ENCODE measurements around the gene JAG1. TPM values are rescaled to one million over a fixed set of nuclear protein-coding genes. Genes with fewer than 3 reads are reported as not detected.
A peak's percentile ranks its signal among the peaks of the same experiment; 100 is the strongest.

Gene JAG1
- total RNA-seq, 4 donors from 2014 or later: 133 to 367 (median 191) TPM

DNA sequence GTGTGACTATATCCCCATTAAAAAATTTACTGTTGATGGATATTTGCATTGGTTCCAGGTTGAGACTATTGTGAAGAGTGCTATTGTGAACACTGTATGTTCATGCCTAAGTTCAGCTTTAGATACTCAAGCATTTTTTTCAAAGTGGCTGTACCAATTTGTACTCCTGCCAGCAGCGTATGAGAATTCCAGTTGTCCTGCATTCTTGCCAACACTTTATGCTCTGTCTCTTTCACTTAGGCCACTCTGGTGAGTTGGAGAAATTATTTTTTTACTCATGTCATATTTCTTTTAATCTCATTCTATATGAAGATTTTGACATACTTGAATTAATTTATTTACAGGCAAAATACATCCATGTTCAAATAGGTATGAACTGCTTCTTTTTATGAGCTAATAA lies 76.2 kb downstream of the JAG1 start:
- DNase-seq (ENCODE audit: low spot score in 2 of 2): no peak
- H3K4me3 ChIP-seq: no peak overlapping the region
- TF ChIP-seq EP300 (IDR thresholded peaks at IDR 0.05): no peak
- TF ChIP-seq POLR2AphosphoS5 (IDR thresholded peaks at IDR 0.05): no peak
- no peak for TF ChIP-seq CTCF (IDR thresholded peaks at IDR 0.05)
- no peak for TF ChIP-seq POLR2A (IDR thresholded peaks at IDR 0.05)
- no peaks in the 10 kb centered on the region for H3K27me3 ChIP-seq
- 96% methylated on average over 1 of the region's 1 CpG for WGBS
- no peak overlapping the region for H3K27ac ChIP-seq
- H3K9me3 ChIP-seq: no peaks in the 10 kb centered on the region
- no peaks in the 10 kb centered on the region for H3K36me3 ChIP-seq
- peaks cover 33% of the 10 kb centered on the region for H3K4me1 ChIP-seq

GRCh38 chr20:10596710-10597121 lies 77.1 kb downstream of the JAG1 start:
- DNase-seq (ENCODE audit: low spot score in 2 of 2): no peak
- 61% methylated on average over 4 of the region's 4 CpGs for WGBS
- no peak overlapping the region for H3K27ac ChIP-seq
- H3K9me3 ChIP-seq: no peaks in the 10 kb centered on the region
- no peak overlapping the region for H3K4me3 ChIP-seq
- TF ChIP-seq CTCF (IDR thresholded peaks at IDR 0.05) (no peak), POLR2AphosphoS5 (IDR thresholded peaks at IDR 0.05) (no peak), EP300 (IDR thresholded peaks at IDR 0.05) (no peak), POLR2A (IDR thresholded peaks at IDR 0.05) (no peak)
- no peaks in the 10 kb centered on the region for H3K36me3 ChIP-seq
- H3K4me1 ChIP-seq: peaks cover 40% of the 10 kb centered on the region
- H3K27me3 ChIP-seq: no peaks in the 10 kb centered on the region

GRCh38 chr20:10595985-10596384 lies 77.8 kb downstream of the JAG1 start:
- no peak overlapping the region for H3K27ac ChIP-seq
- DNase-seq (ENCODE audit: low spot score in 2 of 2): no peak
- peaks cover 48% of the 10 kb centered on the region for H3K4me1 ChIP-seq
- no peaks in the 10 kb centered on the region for H3K9me3 ChIP-seq
- WGBS: 90% methylated on average over 3 of the region's 3 CpGs
- no peak for TF ChIP-seq CTCF (IDR thresholded peaks at IDR 0.05)
- TF ChIP-seq POLR2A (IDR thresholded peaks at IDR 0.05): no peak
- TF ChIP-seq POLR2AphosphoS5 (IDR thresholded peaks at IDR 0.05): no peak
- no peak for TF ChIP-seq EP300 (IDR thresholded peaks at IDR 0.05)
- H3K27me3 ChIP-seq: no peaks in the 10 kb centered on the region
- no peak overlapping the region for H3K4me3 ChIP-seq
- H3K36me3 ChIP-seq: no peaks in the 10 kb centered on the region

GRCh38 chr20:10595266-10595665 lies 78.5 kb downstream of the JAG1 start:
- H3K4me1 ChIP-seq: peaks cover 53% of the 10 kb centered on the region
- H3K27me3 ChIP-seq: no peaks in the 10 kb centered on the region
- 64% methylated on average over 2 of the region's 2 CpGs for WGBS
- DNase-seq (ENCODE audit: low spot score in 2 of 2): no peak
- H3K27ac ChIP-seq: no peak overlapping the region
- H3K4me3 ChIP-seq: no peak overlapping the region
- H3K36me3 ChIP-seq: no peaks in the 10 kb centered on the region
- H3K9me3 ChIP-seq: no peaks in the 10 kb centered on the region
- TF ChIP-seq EP300 (IDR thresholded peaks at IDR 0.05) (no peak), POLR2A (IDR thresholded peaks at IDR 0.05) (no peak), CTCF (IDR thresholded peaks at IDR 0.05) (no peak), POLR2AphosphoS5 (IDR thresholded peaks at IDR 0.05) (no peak)

DNA sequence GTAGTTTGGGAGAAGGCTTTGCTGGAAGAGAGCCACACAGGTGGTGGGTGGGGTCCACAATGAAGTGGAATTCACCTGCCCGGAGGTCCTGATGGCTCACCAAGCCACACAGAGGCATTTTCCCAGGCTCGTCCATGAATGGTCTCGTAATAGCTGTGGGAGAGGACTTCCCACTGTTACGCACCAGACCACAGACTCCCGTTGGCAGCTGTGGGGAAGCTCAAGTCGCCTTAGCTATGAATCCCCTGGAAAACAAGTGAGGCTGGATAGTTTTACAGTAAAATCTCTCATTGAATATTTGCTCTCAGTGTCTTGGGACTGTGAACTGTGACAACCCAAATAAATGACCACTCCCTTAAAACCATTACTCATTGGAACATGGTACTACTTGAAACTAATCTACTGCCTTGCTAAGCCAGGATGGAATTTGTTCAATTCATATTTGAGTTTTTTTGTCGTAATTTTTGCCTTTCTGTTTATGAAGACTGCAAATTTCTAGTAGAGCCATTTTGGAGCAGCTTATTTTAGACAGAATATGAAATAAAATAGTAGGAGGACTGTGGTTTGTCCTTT lies 79.4 kb downstream of the JAG1 start:
- Histone ChIP-seq H3K27me3 (no peaks in the 10 kb centered on the region), H3K4me3 (no peak overlapping the region), H3K36me3 (no peaks in the 10 kb centered on the region), H3K9me3 (no peaks in the 10 kb centered on the region), H3K27ac (peak overlapping the region; percentile 6), H3K4me1 (peaks cover 47% of the 10 kb centered on the region)
- DNase-seq (ENCODE audit: low spot score in 2 of 2): no peak
- 62% methylated on average over 7 of the region's 7 CpGs for WGBS
- no peak for TF ChIP-seq POLR2AphosphoS5 (IDR thresholded peaks at IDR 0.05)
- TF ChIP-seq CTCF (IDR thresholded peaks at IDR 0.05): no peak
- TF ChIP-seq POLR2A (IDR thresholded peaks at IDR 0.05): no peak
- TF ChIP-seq EP300 (IDR thresholded peaks at IDR 0.05): no peak

All from suprapubic skin (tissue), 4 donors.